Upper lobe of left lung (tissue), 6 donors: ENCODE data around the gene PBX4. TPM values are rescaled to one million over a fixed set of nuclear protein-coding genes. Genes with fewer than 3 reads are reported as not detected.

Experiments used
- ATAC-seq, 2 donors: fragments of 200-7000 bp; cut with Tn5 transposase; one replicate each; pipeline ENCODE4 v1.9.1; 2022; ENCODE audit warnings: mild to moderate bottlenecking in 2 of 2, moderate library complexity in 2 of 2; ENCODE audit not compliant: low FRiP score in 2 of 2
- DNase-seq, 2 donors: peaks; one replicate each; pipeline ENCODE4 v3.0.0-alpha.2; 2019 to 2020
- H3K27ac ChIP-seq, 4 donors: fragments of 200-600 bp; sonication (generic); one replicate each; pipeline ENCODE4 v1.5.1; 2016 to 2019
- H3K27me3 ChIP-seq, 4 donors: fragments of 200-600 bp; sonication (generic); one replicate each; pipeline ENCODE4 v1.5.1; 2017 to 2019
- H3K36me3 ChIP-seq, 4 donors: fragments of 200-600 bp; sonication (generic); one replicate each; pipeline ENCODE4 v1.5.1; 2016 to 2019
- H3K4me1 ChIP-seq, 4 donors: fragments of 200-600 bp; sonication (generic); one replicate each; pipeline ENCODE4 v1.5.1; 2018 to 2019
- H3K4me3 ChIP-seq, 4 donors: fragments of 200-600 bp; sonication (generic); one replicate each; pipeline ENCODE4 v1.5.1; 2017 to 2019; ENCODE audit warnings: mild to moderate bottlenecking in 2 of 4, moderate library complexity in 1 of 4
- H3K9me3 ChIP-seq, 4 donors: fragments of 200-600 bp; sonication (generic); one replicate each; pipeline ENCODE4 v1.5.1; 2018 to 2019
- EP300 ChIP-seq, 4 donors: sonication (generic); formaldehyde crosslinking; IDR thresholded peaks; one replicate each; pipeline ENCODE4 v1.5.1; 2017; ENCODE audit warnings: antibody characterized with exemption in 4 of 4, control low read depth in 2 of 4
- POLR2A ChIP-seq, 4 donors: fragments of 450-650 bp; IDR thresholded peaks; one replicate each; pipeline ENCODE4 v1.5.1; 2016 to 2017; ENCODE audit warnings: antibody characterized with exemption in 4 of 4, mild to moderate bottlenecking in 2 of 4
- POLR2AphosphoS5 ChIP-seq, 2 donors: sonication (generic); formaldehyde crosslinking; IDR thresholded peaks; one replicate each; pipeline ENCODE4 v1.5.1; 2017; ENCODE audit warnings: antibody characterized with exemption in 2 of 2
- WGBS, 2 donors: methylation state at CpG; one replicate each; pipeline ENCODE4 v1.1.5; 2017 to 2018; 5-methylcytosine and 5-hydroxymethylcytosine counted together
- total RNA-seq, 6 donors: library from RNA; depleted of rRNA in 4 of 6; stranded (reverse); fragments of >200 nt in 4 of 6; gene quantifications; one replicate each; pipeline versions ENCODE4 v1.1.0 to v1.2.1, GENCODE V29; 2016 to 2021
- TF ChIP-seq, protein P1 (sequence below), 6 experiments: fragments of 450-650 bp in 4 of 6; fragments of 200-600 bp in 2 of 6; sonication (generic) in 2 of 6; IDR thresholded peaks; one replicate each; pipeline ENCODE4 v1.5.1; 2016 to 2019; ENCODE audit warnings: antibody characterized with exemption in 6 of 6
- donor health status: DM: no; HTN: no; CAD: no; lungs with moderate emphysema.
- donor health status: DM: no; HTN: yes; CAD: no; lungs with severe emphysema.

Gene PBX4
- total RNA-seq, 6 donors from 2014 or later: 2.0 to 30.4 (median 5.8) TPM

DNA sequence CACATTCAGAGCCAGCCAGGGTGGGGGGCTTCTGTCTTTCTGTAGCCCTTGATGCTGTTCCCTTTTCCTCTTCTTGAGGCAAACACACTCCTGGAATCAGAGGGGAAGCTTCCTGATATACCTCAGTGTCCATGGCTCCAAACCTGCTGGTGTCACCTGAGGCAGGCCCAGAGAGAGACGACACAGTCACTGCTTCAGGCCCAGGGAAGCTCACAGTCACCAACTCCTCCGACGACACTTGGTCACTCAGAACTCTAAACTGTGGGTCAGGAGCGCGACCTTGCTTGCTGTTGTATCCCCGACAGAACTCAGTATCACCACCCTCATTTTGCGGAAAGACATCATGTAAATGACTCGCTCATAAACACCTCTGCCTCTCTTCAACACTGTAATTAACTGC, 43.9 kb upstream of the PBX4 start:
- H3K36me3 ChIP-seq: peaks cover 14 to 30% (median 24%) of the 10 kb centered on the region in 4 donors
- peak overlapping the region in 3 of 4 donors; percentile 80 to 96 (median 95) for H3K4me3 ChIP-seq
- no peaks in the 10 kb centered on the region for H3K9me3 ChIP-seq
- WGBS, 2 donors: 81 to 88% methylated on average over 5 to 8 of the region's 8 CpGs
- no peaks in the 10 kb centered on the region for H3K27me3 ChIP-seq
- no peak for DNase-seq
- H3K27ac ChIP-seq: peak overlapping the region in 2 of 4 donors; percentile 94 to 95
- H3K4me1 ChIP-seq: peaks cover 14 to 33% (median 22%) of the 10 kb centered on the region in 4 donors
- ATAC-seq: no peak
- TF ChIP-seq EP300 (IDR thresholded peaks at IDR 0.05) (no peak), POLR2AphosphoS5 (IDR thresholded peaks at IDR 0.05) (no peak), POLR2A (IDR thresholded peaks at IDR 0.05) (no peak)
- TF ChIP-seq, protein P1, sequence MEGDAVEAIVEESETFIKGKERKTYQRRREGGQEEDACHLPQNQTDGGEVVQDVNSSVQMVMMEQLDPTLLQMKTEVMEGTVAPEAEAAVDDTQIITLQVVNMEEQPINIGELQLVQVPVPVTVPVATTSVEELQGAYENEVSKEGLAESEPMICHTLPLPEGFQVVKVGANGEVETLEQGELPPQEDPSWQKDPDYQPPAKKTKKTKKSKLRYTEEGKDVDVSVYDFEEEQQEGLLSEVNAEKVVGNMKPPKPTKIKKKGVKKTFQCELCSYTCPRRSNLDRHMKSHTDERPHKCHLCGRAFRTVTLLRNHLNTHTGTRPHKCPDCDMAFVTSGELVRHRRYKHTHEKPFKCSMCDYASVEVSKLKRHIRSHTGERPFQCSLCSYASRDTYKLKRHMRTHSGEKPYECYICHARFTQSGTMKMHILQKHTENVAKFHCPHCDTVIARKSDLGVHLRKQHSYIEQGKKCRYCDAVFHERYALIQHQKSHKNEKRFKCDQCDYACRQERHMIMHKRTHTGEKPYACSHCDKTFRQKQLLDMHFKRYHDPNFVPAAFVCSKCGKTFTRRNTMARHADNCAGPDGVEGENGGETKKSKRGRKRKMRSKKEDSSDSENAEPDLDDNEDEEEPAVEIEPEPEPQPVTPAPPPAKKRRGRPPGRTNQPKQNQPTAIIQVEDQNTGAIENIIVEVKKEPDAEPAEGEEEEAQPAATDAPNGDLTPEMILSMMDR (IDR thresholded peaks at IDR 0.05): no peak

DNA sequence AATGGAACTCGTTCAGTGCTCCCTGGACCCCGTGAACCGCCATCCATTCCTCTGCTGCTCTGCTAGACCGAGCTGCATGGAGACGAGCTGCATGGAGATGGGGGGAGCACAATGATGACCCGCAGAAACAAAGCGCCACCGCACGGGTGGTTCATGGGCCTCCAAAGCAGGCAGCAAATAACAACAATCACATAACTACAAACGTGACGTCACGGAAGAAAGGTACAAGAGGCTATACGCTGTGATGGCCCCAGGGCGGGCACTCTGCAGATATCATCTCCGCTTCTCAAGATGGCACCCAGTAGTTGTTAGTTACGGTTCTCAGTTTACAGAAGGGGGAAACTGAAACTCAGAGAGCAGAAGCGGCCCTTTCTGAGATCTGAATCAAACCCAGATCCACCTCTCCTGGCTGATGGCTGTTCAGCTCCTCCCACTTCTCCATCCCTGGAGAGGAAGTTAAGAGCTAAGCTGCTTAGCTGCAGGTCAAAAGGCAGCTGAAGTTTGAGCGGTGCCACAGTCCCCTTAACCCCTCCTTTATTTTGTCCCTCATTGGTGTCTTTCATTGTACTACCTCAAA, 43.3 kb upstream of the PBX4 start:
- TF ChIP-seq EP300 (IDR thresholded peaks at IDR 0.05) (no peak), POLR2AphosphoS5 (IDR thresholded peaks at IDR 0.05) (no peak), POLR2A (IDR thresholded peaks at IDR 0.05) (no peak)
- TF ChIP-seq, protein P1 (IDR thresholded peaks at IDR 0.05): no peak
- Histone ChIP-seq H3K4me1 (peaks cover 14 to 33% (median 22%) of the 10 kb centered on the region in 4 donors), H3K9me3 (no peaks in the 10 kb centered on the region), H3K4me3 (peak overlapping the region in 1 of 4 donors; percentile 96), H3K36me3 (peaks cover 17 to 35% (median 30%) of the 10 kb centered on the region in 4 donors), H3K27me3 (no peaks in the 10 kb centered on the region), H3K27ac (peak overlapping the region in 2 of 4 donors; percentile 26 to 94)
- DNase-seq (no peak), ATAC-seq (no peak)
- WGBS, 2 donors: 73 to 86% methylated on average over 18 of the region's 18 CpGs

DNA sequence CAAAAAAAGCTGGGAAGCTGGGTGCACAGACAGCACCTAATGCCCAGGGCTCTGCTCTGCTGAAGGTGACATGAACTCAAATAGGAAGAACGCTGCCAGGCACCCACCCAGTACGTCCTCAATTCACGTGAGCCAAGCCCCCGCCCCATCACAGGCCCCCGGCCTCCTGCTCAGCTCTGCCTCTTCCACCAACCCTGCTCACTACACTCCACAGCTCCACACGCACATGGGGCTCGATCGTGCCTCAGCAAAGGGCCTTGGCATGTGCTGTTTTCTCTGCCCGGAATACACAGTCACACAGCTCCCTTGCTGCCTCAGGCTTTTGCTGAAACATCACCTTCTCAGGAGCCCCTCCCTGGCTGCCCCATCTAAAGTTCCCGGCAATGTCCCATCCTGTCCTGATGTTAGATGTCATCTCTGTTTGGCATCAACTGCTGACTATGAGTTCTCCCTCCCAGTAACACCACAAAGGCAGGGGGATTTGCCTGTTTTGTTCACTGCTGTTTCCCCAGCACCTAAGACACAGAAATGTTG, 42.7 kb upstream of the PBX4 start:
- H3K27ac ChIP-seq: peak overlapping the region in 1 of 4 donors; percentile 26
- peaks cover 23 to 41% (median 35%) of the 10 kb centered on the region in 4 donors for H3K36me3 ChIP-seq
- no peak for TF ChIP-seq POLR2AphosphoS5 (IDR thresholded peaks at IDR 0.05)
- no peak for TF ChIP-seq EP300 (IDR thresholded peaks at IDR 0.05)
- TF ChIP-seq, protein P1 (IDR thresholded peaks at IDR 0.05): no peak
- H3K4me1 ChIP-seq: peaks cover 14 to 33% (median 22%) of the 10 kb centered on the region in 4 donors
- no peak overlapping the region for H3K4me3 ChIP-seq
- H3K27me3 ChIP-seq: no peaks in the 10 kb centered on the region
- WGBS, 2 donors: 89 to 93% methylated on average over 10 of the region's 10 CpGs
- no peaks in the 10 kb centered on the region for H3K9me3 ChIP-seq
- no peak for ATAC-seq
- DNase-seq: peak in 1 of 2 donors; percentile 49

DNA sequence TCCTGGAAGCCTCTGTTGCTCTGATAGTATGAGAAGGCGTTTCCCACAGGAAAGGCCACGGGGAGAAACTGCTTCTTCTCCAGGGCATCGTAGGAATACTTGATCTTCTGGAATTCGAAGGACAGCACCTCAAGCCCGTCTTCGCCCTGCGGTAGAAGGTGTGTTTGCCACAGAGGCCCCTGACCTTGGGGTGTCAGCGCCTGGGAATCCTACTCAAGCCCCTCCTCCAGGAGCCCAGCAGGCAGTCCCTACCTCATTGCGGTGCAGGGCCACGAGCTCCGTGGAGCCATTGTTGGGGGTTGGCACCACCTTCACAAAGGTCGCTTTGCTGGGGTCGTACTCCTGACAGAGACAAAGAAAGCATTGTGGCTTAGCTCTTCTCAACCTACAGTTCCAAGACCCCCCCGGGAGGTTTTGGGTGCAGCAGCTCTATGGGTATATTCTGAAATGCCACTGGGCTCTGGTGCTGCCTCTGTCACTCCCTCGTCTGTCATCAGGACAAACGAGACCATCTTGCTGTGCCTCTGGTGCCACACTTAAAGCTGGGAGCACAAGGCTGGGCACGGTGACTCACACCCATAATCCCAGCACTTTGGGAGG, 41.3 kb upstream of the PBX4 start:
- ATAC-seq: no peak
- H3K27ac ChIP-seq: no peak overlapping the region

More for the DNA sequence above, 41.3 kb upstream of the PBX4 start:
- DNase-seq: no peak
- WGBS, 2 donors: 84 to 86% methylated on average over 6 to 17 of the region's 17 CpGs
- no peaks in the 10 kb centered on the region for H3K9me3 ChIP-seq
- no peaks in the 10 kb centered on the region for H3K27me3 ChIP-seq
- H3K4me1 ChIP-seq: peaks cover 14 to 33% (median 22%) of the 10 kb centered on the region in 4 donors
- H3K36me3 ChIP-seq: peaks cover 36 to 56% (median 50%) of the 10 kb centered on the region in 4 donors
- H3K4me3 ChIP-seq: no peak overlapping the region
- TF ChIP-seq POLR2AphosphoS5 (IDR thresholded peaks at IDR 0.05) (no peak), EP300 (IDR thresholded peaks at IDR 0.05) (no peak), POLR2A (IDR thresholded peaks at IDR 0.05) (no peak)
- TF ChIP-seq, protein P1 (IDR thresholded peaks at IDR 0.05): no peak
